ENCODE data around the gene ABCF3. TPM values are rescaled to one million over a fixed set of nuclear protein-coding genes. Genes with fewer than 3 reads are reported as not detected.

Gene ABCF3
- total RNA-seq, 1 experiment from 2014 or later = 63.6 TPM

DNA sequence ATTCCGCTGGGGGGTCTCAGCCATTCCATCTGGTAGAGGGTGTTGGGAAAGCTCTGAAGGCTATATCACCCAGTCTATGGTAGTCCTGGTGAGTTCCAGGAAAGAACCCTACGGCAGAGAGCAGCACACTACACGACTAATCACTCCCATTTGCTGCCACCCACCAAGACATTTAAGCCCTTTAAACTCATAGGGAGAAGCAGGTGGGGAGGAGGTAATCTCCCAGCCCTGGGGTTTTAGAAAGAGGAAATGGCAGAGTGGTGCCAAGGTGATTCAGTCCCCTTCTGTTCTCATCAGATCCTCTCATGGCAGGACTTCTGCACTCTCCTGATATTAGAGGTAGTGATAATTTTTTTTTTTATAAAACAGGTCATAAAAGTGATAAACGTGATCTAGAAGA, 32.8 kb downstream of the ABCF3 start:
- Mint-ChIP-seq H3K4me3 (no peak overlapping the region), H3K36me3 (no peaks in the 10 kb centered on the region), H3K9me3 (no peaks in the 10 kb centered on the region), H3K27ac (no peak overlapping the region), H3K4me1 (no peaks in the 10 kb centered on the region), H3K27me3 (ENCODE audit: low read depth) (no peaks in the 10 kb centered on the region)
- ATAC-seq (no peak), DNase-seq (ENCODE audit: low spot score) (no peak)
- POLR2A ChIA-PET = interaction anchor here (0.6 kb wide), 1 partner anchor 70 kb away, joined by 3 read pairs; no protein-coding TSS in a partner anchor
- CTCF ChIA-PET = interaction anchor here (0.6 to 4.8 kb wide), 3 partner anchors 10 to 42 kb away, joined by 3 to 30 read pairs (median 4); partner anchors contain the start of genes CAMK2N2, EEF1AKMT4 and VWA5B2
- TF ChIP-seq, protein P1, sequence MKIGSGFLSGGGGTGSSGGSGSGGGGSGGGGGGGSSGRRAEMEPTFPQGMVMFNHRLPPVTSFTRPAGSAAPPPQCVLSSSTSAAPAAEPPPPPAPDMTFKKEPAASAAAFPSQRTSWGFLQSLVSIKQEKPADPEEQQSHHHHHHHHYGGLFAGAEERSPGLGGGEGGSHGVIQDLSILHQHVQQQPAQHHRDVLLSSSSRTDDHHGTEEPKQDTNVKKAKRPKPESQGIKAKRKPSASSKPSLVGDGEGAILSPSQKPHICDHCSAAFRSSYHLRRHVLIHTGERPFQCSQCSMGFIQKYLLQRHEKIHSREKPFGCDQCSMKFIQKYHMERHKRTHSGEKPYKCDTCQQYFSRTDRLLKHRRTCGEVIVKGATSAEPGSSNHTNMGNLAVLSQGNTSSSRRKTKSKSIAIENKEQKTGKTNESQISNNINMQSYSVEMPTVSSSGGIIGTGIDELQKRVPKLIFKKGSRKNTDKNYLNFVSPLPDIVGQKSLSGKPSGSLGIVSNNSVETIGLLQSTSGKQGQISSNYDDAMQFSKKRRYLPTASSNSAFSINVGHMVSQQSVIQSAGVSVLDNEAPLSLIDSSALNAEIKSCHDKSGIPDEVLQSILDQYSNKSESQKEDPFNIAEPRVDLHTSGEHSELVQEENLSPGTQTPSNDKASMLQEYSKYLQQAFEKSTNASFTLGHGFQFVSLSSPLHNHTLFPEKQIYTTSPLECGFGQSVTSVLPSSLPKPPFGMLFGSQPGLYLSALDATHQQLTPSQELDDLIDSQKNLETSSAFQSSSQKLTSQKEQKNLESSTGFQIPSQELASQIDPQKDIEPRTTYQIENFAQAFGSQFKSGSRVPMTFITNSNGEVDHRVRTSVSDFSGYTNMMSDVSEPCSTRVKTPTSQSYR (CRISPR knock-in tag; IDR thresholded peaks at IDR 0.05) = no peak

DNA sequence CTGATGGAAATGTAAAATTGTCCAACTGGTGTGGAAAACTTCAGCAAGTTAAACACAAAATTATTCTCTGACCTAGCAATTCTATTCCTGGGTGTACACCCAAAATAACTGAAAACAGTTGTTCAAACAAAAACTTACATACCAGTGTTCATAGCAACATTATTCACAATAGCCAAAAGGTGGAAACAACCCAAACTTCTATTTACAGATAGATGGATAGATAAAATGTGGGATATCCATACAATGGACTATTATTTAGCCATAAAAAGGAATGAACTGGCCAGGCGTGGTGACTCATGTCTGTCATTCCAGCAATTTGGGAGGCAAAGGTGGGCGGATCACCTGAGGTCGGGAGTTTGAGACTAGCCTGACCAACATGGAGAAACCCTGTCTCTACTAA, 36.5 kb downstream of the ABCF3 start:
- POLR2A ChIA-PET = interaction anchor here (0.6 kb wide), 1 partner anchor 1930 kb away, joined by 3 read pairs; no protein-coding TSS in a partner anchor
- no peaks in the 10 kb centered on the region for H3K4me1 Mint-ChIP-seq

DNA sequence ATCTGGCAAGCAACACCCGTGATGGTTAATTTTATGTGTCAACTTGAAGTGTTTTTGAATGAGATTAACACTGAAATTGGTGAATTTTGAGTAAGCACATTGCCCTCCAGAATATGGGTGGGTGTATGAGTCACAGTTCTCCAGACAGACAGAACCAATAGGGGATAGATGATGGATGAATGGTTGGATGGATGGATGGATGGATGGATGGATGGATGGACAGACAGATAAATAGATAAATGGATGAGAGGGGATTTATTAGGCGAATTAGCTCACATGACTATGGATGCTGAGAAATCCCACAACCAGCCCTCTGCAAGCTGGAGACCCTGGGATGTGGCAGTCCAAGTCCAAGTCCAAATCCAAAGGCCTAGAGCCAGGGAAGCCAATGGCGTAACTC, 37.9 kb downstream of the ABCF3 start:
- CTCF ChIA-PET = no interaction called here
- Mint-ChIP-seq H3K27me3 (ENCODE audit: low read depth) (peaks cover 32% of the 10 kb centered on the region), H3K27ac (no peak overlapping the region), H3K9me3 (no peaks in the 10 kb centered on the region), H3K4me3 (no peak overlapping the region), H3K36me3 (no peaks in the 10 kb centered on the region), H3K4me1 (peaks cover 2% of the 10 kb centered on the region; the same call in 1 of the 2 replicates)
- ATAC-seq = no peak
- POLR2A ChIA-PET = no interaction called here
- DNase-seq (ENCODE audit: low spot score) = no peak
- TF ChIP-seq ESRRA (CRISPR knock-in tag; IDR thresholded peaks at IDR 0.05; ENCODE audit: borderline replicate concordance) = no peak
- TF ChIP-seq, protein P2, sequence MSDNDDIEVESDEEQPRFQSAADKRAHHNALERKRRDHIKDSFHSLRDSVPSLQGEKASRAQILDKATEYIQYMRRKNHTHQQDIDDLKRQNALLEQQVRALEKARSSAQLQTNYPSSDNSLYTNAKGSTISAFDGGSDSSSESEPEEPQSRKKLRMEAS (CRISPR knock-in tag; IDR thresholded peaks at IDR 0.05) = no peak
- TF ChIP-seq ZNF232 (CRISPR knock-in tag; IDR thresholded peaks at IDR 0.05) = no peak
- no peak for TF ChIP-seq ETV6 (CRISPR knock-in tag; IDR thresholded peaks at IDR 0.05)
- TF ChIP-seq, protein P3, sequence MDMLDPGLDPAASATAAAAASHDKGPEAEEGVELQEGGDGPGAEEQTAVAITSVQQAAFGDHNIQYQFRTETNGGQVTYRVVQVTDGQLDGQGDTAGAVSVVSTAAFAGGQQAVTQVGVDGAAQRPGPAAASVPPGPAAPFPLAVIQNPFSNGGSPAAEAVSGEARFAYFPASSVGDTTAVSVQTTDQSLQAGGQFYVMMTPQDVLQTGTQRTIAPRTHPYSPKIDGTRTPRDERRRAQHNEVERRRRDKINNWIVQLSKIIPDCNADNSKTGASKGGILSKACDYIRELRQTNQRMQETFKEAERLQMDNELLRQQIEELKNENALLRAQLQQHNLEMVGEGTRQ (CRISPR knock-in tag; IDR thresholded peaks at IDR 0.05) = no peak
- no peak for TF ChIP-seq KAT7 (CRISPR knock-in tag; IDR thresholded peaks at IDR 0.05; ENCODE audit: borderline replicate concordance)
- TF ChIP-seq CREM (CRISPR knock-in tag; IDR thresholded peaks at IDR 0.05) = no peak
- TF ChIP-seq NR1H2 (CRISPR knock-in tag; IDR thresholded peaks at IDR 0.05) = no peak
- no peak for TF ChIP-seq CBFB (CRISPR knock-in tag; IDR thresholded peaks at IDR 0.05; ENCODE audit: low read depth)
- TF ChIP-seq ZNF416 (CRISPR knock-in tag; IDR thresholded peaks at IDR 0.05) = no peak
- no peak for TF ChIP-seq FOXP1 (CRISPR knock-in tag; IDR thresholded peaks at IDR 0.05; ENCODE audit: borderline replicate concordance)
- TF ChIP-seq ZNF423 (CRISPR knock-in tag; IDR thresholded peaks at IDR 0.05) = no peak
- TF ChIP-seq RELA (CRISPR knock-in tag; IDR thresholded peaks at IDR 0.05; ENCODE audit: borderline replicate concordance) = no peak

More for the DNA sequence above, 36.5 kb downstream of the ABCF3 start:
- H3K36me3 Mint-ChIP-seq = no peaks in the 10 kb centered on the region
- H3K4me3 Mint-ChIP-seq = no peak overlapping the region
- no peak for DNase-seq (ENCODE audit: low spot score)
- H3K27ac Mint-ChIP-seq = no peak overlapping the region
- H3K9me3 Mint-ChIP-seq = no peaks in the 10 kb centered on the region
- TF ChIP-seq ZNF232 (CRISPR knock-in tag; IDR thresholded peaks at IDR 0.05) (no peak), ZNF671 (CRISPR knock-in tag; IDR thresholded peaks at IDR 0.05) (no peak), ZNF317 (CRISPR knock-in tag; IDR thresholded peaks at IDR 0.05; ENCODE audit: borderline replicate concordance, low read depth) (no peak), KAT7 (CRISPR knock-in tag; IDR thresholded peaks at IDR 0.05; ENCODE audit: borderline replicate concordance) (no peak)
- TF ChIP-seq, protein P4, sequence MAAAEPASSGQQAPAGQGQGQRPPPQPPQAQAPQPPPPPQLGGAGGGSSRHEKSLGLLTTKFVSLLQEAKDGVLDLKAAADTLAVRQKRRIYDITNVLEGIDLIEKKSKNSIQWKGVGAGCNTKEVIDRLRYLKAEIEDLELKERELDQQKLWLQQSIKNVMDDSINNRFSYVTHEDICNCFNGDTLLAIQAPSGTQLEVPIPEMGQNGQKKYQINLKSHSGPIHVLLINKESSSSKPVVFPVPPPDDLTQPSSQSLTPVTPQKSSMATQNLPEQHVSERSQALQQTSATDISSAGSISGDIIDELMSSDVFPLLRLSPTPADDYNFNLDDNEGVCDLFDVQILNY (CRISPR knock-in tag; IDR thresholded peaks at IDR 0.05) = no peak
- TF ChIP-seq, protein P5, sequence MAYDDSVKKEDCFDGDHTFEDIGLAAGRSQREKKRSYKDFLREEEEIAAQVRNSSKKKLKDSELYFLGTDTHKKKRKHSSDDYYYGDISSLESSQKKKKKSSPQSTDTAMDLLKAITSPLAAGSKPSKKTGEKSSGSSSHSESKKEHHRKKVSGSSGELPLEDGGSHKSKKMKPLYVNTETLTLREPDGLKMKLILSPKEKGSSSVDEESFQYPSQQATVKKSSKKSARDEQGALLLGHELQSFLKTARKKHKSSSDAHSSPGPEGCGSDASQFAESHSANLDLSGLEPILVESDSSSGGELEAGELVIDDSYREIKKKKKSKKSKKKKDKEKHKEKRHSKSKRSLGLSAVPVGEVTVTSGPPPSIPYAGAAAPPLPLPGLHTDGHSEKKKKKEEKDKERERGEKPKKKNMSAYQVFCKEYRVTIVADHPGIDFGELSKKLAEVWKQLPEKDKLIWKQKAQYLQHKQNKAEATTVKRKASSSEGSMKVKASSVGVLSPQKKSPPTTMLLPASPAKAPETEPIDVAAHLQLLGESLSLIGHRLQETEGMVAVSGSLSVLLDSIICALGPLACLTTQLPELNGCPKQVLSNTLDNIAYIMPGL (CRISPR knock-in tag; IDR thresholded peaks at IDR 0.05) = no peak
- TF ChIP-seq, protein P2 (CRISPR knock-in tag; IDR thresholded peaks at IDR 0.05) = no peak
- TF ChIP-seq, protein P6, sequence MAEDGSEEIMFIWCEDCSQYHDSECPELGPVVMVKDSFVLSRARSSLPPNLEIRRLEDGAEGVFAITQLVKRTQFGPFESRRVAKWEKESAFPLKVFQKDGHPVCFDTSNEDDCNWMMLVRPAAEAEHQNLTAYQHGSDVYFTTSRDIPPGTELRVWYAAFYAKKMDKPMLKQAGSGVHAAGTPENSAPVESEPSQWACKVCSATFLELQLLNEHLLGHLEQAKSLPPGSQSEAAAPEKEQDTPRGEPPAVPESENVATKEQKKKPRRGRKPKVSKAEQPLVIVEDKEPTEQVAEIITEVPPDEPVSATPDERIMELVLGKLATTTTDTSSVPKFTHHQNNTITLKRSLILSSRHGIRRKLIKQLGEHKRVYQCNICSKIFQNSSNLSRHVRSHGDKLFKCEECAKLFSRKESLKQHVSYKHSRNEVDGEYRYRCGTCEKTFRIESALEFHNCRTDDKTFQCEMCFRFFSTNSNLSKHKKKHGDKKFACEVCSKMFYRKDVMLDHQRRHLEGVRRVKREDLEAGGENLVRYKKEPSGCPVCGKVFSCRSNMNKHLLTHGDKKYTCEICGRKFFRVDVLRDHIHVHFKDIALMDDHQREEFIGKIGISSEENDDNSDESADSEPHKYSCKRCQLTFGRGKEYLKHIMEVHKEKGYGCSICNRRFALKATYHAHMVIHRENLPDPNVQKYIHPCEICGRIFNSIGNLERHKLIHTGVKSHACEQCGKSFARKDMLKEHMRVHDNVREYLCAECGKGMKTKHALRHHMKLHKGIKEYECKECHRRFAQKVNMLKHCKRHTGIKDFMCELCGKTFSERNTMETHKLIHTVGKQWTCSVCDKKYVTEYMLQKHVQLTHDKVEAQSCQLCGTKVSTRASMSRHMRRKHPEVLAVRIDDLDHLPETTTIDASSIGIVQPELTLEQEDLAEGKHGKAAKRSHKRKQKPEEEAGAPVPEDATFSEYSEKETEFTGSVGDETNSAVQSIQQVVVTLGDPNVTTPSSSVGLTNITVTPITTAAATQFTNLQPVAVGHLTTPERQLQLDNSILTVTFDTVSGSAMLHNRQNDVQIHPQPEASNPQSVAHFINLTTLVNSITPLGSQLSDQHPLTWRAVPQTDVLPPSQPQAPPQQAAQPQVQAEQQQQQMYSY (CRISPR knock-in tag; IDR thresholded peaks at IDR 0.05) = no peak
- no peak for ATAC-seq
- CTCF ChIA-PET = interaction anchor here (0.7 kb wide), 2 partner anchors 129 to 348 kb away, joined by 3 to 4 read pairs; no protein-coding TSS in a partner anchor
- peaks cover 17% of the 10 kb centered on the region for H3K27me3 Mint-ChIP-seq (ENCODE audit: low read depth)

Measured in WTC11 (cell line).